Large intestine (tissue), 3 donors: Measurements from ENCODE around the gene ITGA6. TPM values are rescaled to one million over a fixed set of nuclear protein-coding genes. Genes with fewer than 3 reads are reported as not detected.

Experiments used
- DNase-seq, 2 donors: peaks; one replicate each; pipeline versions ENCODE4 v3.0.0 to v3.0.0-alpha.2; 2013
- H3K27ac ChIP-seq: one replicate; pipeline ENCODE4 v1.5.1; 2013; ENCODE audit warnings: low read length
- H3K27me3 ChIP-seq: 2 replicates; pipeline ENCODE4 v1.6.1; 2013; ENCODE audit warnings: low read length; ENCODE audit not compliant: control insufficient read depth, insufficient read depth
- H3K36me3 ChIP-seq: 2 replicates; pipeline ENCODE4 v1.6.1; 2013; ENCODE audit warnings: low read length; ENCODE audit not compliant: control insufficient read depth, insufficient read depth
- H3K4me1 ChIP-seq: one replicate; pipeline ENCODE4 v1.6.1; 2013; ENCODE audit warnings: low read length; ENCODE audit not compliant: control insufficient read depth, insufficient read depth
- H3K4me3 ChIP-seq: one replicate; pipeline ENCODE4 v1.5.1; 2013; ENCODE audit warnings: low read length
- H3K9me3 ChIP-seq: one replicate; pipeline ENCODE4 v1.6.1; 2013; ENCODE audit warnings: mild to moderate bottlenecking, low read depth, low read length, moderate library complexity; ENCODE audit not compliant: control insufficient read depth
- WGBS: methylation state at CpG from one replicate; pipeline ENCODE4 v1.1.5; 2013; ENCODE audit warnings: low lambda C conversion rate; ENCODE audit not compliant: insufficient coverage; 5-methylcytosine and 5-hydroxymethylcytosine counted together
- polyA plus RNA-seq: library from polyadenylated mRNA; unstranded; fragments of 120-200 nt; gene quantifications from one replicate; pipeline ENCODE4 v1.2.1, GENCODE V29; 2013

The ITGA6 gene
- polyA plus RNA-seq, 1 donor, result 75.8 TPM

DNA sequence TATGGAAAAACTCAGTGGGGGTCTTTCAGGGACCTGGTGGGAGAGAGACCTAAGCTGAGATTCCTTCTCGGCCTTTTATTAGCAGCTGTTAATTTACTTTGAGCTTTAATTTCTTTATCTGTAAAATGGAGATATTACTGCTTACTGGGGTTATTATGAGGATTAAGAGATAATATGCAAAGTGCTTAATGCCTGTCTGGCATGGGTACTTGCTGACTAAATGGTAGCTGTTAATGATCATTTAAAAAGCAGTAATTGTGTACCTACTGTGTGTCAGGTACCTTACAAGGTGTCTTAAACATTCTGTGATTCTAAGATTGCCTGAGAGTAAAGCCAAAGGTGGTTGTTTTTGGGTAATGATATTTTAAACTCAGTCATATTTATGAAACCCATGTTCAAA, 2.6 kb downstream of the ITGA6 start:
- H3K27ac ChIP-seq, result peak overlapping the region; percentile 88
- H3K4me3 ChIP-seq, result peak overlapping the region; percentile 77
- no peaks in the 10 kb centered on the region for H3K9me3 ChIP-seq
- WGBS, result no CpG with 5 or more reads among the region's 1 CpG
- peaks cover 3% of the 10 kb centered on the region for H3K27me3 ChIP-seq
- peaks cover 48% of the 10 kb centered on the region for H3K4me1 ChIP-seq
- no peak for DNase-seq
- no peaks in the 10 kb centered on the region for H3K36me3 ChIP-seq

DNA sequence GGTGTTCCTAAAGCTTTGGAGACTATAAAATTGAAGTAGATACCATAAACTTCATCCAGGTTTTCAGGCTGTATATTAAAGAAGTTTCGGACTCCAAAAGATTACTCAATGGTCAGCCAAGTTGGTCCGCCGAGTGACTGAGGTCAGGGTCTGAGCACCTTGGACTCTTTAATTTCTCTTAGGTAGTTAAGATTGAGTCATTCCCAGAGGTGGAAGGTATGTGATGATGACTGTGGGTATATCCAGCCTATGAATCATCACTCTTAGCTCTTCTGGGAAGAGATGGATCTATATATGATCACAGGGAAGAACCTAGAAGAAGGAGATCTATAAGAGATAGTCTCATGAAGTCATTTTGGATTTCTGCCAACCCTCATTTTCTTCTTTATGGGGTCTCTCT, 3.3 kb downstream of the ITGA6 start:
- Histone ChIP-seq H3K4me3 (peak overlapping the region; percentile 77), H3K4me1 (peaks cover 54% of the 10 kb centered on the region), H3K9me3 (no peaks in the 10 kb centered on the region), H3K36me3 (no peaks in the 10 kb centered on the region), H3K27me3 (peaks cover 3% of the 10 kb centered on the region), H3K27ac (peak overlapping the region; percentile 88)
- DNase-seq, result peak; percentile 78 to 80
- no CpG with 5 or more reads among the region's 3 CpGs for WGBS

DNA sequence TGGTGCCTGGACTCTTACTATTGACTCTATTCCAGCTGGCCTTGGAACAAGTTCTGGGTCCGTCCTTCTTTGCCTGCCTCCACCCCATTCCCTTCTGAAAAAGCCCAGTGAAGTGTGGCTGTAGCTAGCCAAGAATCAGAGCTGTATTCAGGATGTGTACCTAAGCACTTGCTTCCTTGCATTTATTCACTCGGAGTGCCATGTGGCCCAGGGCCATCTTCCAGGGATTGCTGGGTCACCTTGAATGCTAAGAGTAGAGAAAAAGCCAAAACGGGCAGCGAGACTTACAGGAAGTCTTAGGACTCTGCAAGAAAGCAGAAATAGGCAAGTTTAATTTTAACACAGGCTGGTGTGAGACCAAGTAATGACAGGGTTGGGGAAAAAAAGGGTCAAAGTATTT, 4.1 kb downstream of the ITGA6 start:
- peak overlapping the region; percentile 88 for H3K27ac ChIP-seq
- WGBS, result 93% methylated on average over 2 of the region's 4 CpGs
- no peak overlapping the region for H3K4me3 ChIP-seq
- H3K9me3 ChIP-seq, result no peaks in the 10 kb centered on the region
- no peak for DNase-seq
- peaks cover 3% of the 10 kb centered on the region for H3K27me3 ChIP-seq
- H3K36me3 ChIP-seq, result no peaks in the 10 kb centered on the region
- H3K4me1 ChIP-seq, result peaks cover 61% of the 10 kb centered on the region

DNA sequence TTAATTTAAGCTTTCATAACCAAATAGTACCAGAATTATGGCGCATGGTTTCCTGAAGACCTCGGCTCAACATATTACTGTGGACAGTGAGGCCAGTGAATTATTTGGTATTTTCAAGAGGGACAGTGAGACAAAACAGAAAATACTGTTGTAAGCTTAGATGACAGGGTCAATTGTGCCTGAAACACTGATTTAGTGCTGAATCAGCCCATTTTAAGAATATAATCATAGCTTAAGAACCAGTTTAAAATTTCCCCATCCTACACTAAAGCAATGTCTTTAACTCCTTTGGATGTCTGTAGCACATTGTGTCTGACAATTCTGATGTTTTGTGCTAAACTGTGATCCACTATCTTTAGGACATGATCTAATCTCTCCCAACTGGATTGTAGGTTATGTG, 4.6 kb downstream of the ITGA6 start:
- Histone ChIP-seq H3K9me3 (no peaks in the 10 kb centered on the region), H3K27ac (peak overlapping the region; percentile 88), H3K27me3 (no peaks in the 10 kb centered on the region), H3K4me1 (peaks cover 61% of the 10 kb centered on the region), H3K4me3 (no peak overlapping the region), H3K36me3 (no peaks in the 10 kb centered on the region)
- WGBS, result 94% methylated on average over 2 of the region's 2 CpGs
- no peak for DNase-seq

GRCh38 chr2:172433144-172433543, 5.8 kb downstream of the ITGA6 start:
- peaks cover 68% of the 10 kb centered on the region for H3K4me1 ChIP-seq
- no peaks in the 10 kb centered on the region for H3K27me3 ChIP-seq
- WGBS, result 83% methylated on average over 1 of the region's 3 CpGs
- no peak overlapping the region for H3K4me3 ChIP-seq
- no peaks in the 10 kb centered on the region for H3K36me3 ChIP-seq
- peak overlapping the region; percentile 93 for H3K27ac ChIP-seq
- DNase-seq, result no peak
- no peaks in the 10 kb centered on the region for H3K9me3 ChIP-seq

DNA sequence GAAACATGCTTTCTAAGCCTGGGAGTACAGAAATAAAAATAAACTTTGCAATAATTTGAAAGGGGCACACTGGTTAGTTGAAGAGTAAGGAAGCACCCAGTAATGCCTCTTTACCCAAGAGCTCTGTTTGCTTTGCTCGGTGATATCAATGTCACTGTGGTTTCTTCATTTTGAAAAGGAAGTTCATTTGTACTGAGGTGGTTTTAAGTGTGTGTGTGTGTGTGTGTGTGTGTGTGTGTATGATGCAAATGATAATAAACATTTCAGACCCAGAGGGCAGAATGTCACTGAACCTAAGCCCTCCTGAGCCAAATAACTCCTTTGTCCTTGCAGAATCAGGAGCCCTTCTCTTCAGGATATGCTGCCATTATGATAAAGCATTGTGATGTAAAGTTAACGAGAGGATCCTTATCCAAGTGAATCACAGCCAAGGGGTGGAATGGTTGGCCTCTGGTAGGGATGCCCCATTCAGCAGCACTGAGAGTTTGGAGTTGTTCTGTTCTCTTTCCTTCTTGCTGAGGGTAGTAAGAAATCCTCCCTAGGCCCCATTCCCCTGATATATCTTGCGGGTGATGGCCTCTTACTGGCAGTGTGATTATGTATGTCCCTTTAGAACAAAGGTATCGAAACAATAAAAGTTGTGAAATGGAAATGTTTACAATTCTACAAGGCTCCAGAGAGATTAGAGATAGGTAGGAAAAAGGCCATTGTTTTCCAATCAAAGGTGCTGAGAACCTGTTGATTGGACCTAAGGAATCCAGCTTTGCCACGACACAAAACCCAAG, 7.6 kb downstream of the ITGA6 start:
- peak; percentile 72 to 89 for DNase-seq
- Histone ChIP-seq H3K9me3 (no peaks in the 10 kb centered on the region), H3K27ac (peak overlapping the region; percentile 93), H3K27me3 (no peaks in the 10 kb centered on the region), H3K36me3 (no peaks in the 10 kb centered on the region), H3K4me3 (no peak overlapping the region), H3K4me1 (peaks cover 86% of the 10 kb centered on the region)
- WGBS, result 40% methylated on average over 1 of the region's 5 CpGs

DNA sequence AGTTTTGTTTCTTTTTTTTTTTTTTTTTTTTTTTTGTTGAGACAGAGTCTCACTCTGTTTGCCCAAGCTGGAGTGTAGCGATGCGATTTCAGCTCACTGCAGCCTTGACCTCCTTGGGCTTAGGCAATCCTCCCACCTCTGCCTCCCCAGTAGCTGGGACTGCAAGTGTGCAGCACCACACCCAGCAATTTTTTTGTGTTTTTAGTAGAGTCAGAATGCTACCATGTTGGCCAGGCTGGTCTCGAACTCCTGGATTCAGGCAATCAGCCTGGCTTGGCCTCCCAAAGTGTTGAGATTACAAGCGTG, 8.2 kb downstream of the ITGA6 start:
- WGBS, result no CpG with 5 or more reads among the region's 4 CpGs
- Histone ChIP-seq H3K4me1 (peaks cover 89% of the 10 kb centered on the region), H3K27ac (peak overlapping the region; percentile 93)

DNA sequence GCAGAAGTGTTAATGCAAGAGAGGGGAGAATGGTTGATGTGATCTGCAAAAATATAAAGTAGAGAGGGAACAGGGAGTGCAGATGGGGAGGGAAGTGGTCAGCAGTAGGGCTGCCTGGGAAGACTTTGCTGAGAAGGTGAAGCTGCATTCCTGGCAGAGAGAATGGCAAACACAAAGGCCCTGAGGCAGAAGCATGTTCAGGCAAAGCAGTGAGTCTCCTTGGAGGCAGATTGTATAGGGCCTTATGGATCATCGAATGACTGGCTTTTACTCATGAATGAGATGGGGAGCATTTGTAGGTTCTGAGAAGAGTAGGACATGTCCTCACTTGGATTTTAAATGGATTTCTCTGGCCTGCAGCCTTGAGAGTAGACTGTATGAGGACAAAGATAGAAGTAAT, 9.5 kb downstream of the ITGA6 start:
- Histone ChIP-seq H3K27me3 (no peaks in the 10 kb centered on the region), H3K4me1 (peaks cover 93% of the 10 kb centered on the region), H3K9me3 (no peaks in the 10 kb centered on the region), H3K27ac (no peak overlapping the region), H3K36me3 (no peaks in the 10 kb centered on the region), H3K4me3 (no peak overlapping the region)
- no peak for DNase-seq
- WGBS, result no CpG with 5 or more reads among the region's 1 CpG

More for the DNA sequence above, 8.2 kb downstream of the ITGA6 start:
- DNase-seq, result no peak
- no peaks in the 10 kb centered on the region for H3K9me3 ChIP-seq
- H3K4me3 ChIP-seq, result no peak overlapping the region
- H3K27me3 ChIP-seq, result no peaks in the 10 kb centered on the region
- no peaks in the 10 kb centered on the region for H3K36me3 ChIP-seq

- DNase-seq, result no peak
- no peaks in the 10 kb centered on the region for H3K36me3 ChIP-seq
- WGBS, result no CpG with 5 or more reads among the region's 6 CpGs
- H3K27me3 ChIP-seq, result no peaks in the 10 kb centered on the region
- H3K4me1 ChIP-seq, result peaks cover 90% of the 10 kb centered on the region
- H3K9me3 ChIP-seq, result no peaks in the 10 kb centered on the region
- no peak overlapping the region for H3K27ac ChIP-seq
- no peak overlapping the region for H3K4me3 ChIP-seq
These were observed 10.3 kb downstream of the ITGA6 start for GRCh38 chr2:172437419-172438341.

DNA sequence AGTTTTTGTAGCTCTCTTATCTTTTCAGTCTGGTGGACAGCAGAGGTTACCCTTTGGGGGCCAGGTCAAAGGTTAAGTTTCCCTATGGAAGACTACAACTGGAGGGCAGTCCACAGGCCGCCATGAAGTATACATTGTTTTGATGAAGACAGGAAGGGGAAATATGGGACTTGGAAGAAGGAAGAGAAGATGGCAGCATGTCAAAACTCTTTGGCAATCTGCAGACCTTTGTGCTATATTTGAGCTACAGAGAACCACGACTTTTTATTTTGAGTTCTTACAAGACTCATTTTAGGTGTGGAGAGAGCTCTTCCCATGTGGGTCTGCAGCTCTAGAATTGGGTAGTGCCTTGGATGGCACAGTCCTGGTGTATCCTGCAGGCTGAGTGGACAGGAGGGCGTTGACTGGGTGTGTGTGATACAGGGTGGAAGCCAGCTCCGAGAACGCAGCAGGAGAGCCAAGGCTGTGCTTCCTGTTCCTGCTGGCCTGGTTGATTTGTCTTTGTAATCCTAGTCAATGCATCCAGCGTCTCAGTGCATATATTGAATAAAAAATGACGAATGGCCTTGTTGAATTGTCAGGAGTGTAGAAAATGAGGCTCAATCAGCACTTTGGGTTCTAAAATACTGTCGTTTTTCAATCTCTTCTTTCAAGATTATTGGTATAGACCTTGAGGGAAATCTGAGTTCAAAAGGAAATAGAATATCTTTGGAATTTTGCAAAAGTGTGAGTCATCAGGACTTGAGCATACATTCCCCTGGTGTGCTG, 11.5 kb downstream of the ITGA6 start:
- Histone ChIP-seq H3K36me3 (no peaks in the 10 kb centered on the region), H3K4me1 (peaks cover 88% of the 10 kb centered on the region), H3K9me3 (no peaks in the 10 kb centered on the region), H3K4me3 (no peak overlapping the region), H3K27me3 (no peaks in the 10 kb centered on the region), H3K27ac (peak overlapping the region; percentile 81)
- no CpG with 5 or more reads among the region's 8 CpGs for WGBS
- DNase-seq, result no peak
